ENCODE results near the gene VENTX.

GRCh38 chr10:133195096-133195495 lies 42.6 kb upstream of the VENTX start:
- TF ChIP-seq ATF3 (IDR thresholded peaks at IDR 0.05) (no peak), CTCF (IDR thresholded peaks at IDR 0.05 in 2 of 3, conservative IDR thresholded peaks at IDR 0.05 in 1 of 3; ENCODE audit: borderline replicate concordance in 1 of 3, insufficient read depth in 1 of 3, low read depth in 2 of 3, low read length in 2 of 3) (no peak), ZBTB33 (IDR thresholded peaks at IDR 0.05; ENCODE audit: extremely low read depth, insufficient replicate concordance, low read length) (no peak), EZH2 (IDR thresholded peaks at IDR 0.05) (no peak)

Measured in HCT116 (cell line).